Hepatocyte (in vitro differentiated cells): ENCODE measurements around the gene VAV2. TPM values are rescaled to one million over a fixed set of nuclear protein-coding genes. Genes with fewer than 3 reads are reported as not detected.

ENCODE experiments used
- DNase-seq: peaks from one replicate; pipeline ENCODE4 v3.0.0-alpha.2; 2016; ENCODE audit warnings: low spot score
- H2AFZ ChIP-seq: fragments of 200-600 bp; sonication (generic); 2 replicates; pipeline ENCODE4 v1.6.0; 2016; ENCODE audit warnings: antibody characterized with exemption, mild to moderate bottlenecking
- H3K27ac ChIP-seq: fragments of 200-600 bp; sonication (generic); 2 replicates; pipeline ENCODE4 v1.5.1; 2016; ENCODE audit warnings: mild to moderate bottlenecking
- H3K27me3 ChIP-seq: fragments of 200-600 bp; sonication (generic); 2 replicates; pipeline ENCODE4 v1.6.1; 2016
- H3K36me3 ChIP-seq: fragments of 200-600 bp; sonication (generic); replicated peaks from 2 replicates; pipeline ENCODE4 v1.5.1; 2016; ENCODE audit warnings: low read depth; ENCODE audit not compliant: insufficient read depth
- H3K4me1 ChIP-seq: fragments of 200-600 bp; sonication (generic); 2 replicates; pipeline ENCODE4 v1.5.1; 2016; ENCODE audit warnings: mild to moderate bottlenecking, moderate library complexity; ENCODE audit not compliant: insufficient read depth
- H3K4me2 ChIP-seq: fragments of 200-600 bp; sonication (generic); 2 replicates; pipeline ENCODE4 v1.6.0; 2016
- H3K4me3 ChIP-seq: fragments of 200-600 bp; sonication (generic); 2 replicates; pipeline ENCODE4 v1.5.1; 2016; ENCODE audit warnings: mild to moderate bottlenecking
- H3K79me2 ChIP-seq: fragments of 200-600 bp; sonication (generic); 2 replicates; pipeline ENCODE4 v1.6.0; 2017; ENCODE audit warnings: mild to moderate bottlenecking
- H3K9me2 ChIP-seq: fragments of 200-600 bp; sonication (generic); replicated peaks from 2 replicates; pipeline ENCODE4 v1.6.0; 2017; ENCODE audit warnings: mild to moderate bottlenecking; ENCODE audit not compliant: insufficient read depth
- H3K9me3 ChIP-seq: fragments of 200-600 bp; sonication (generic); 2 replicates; pipeline ENCODE4 v1.5.1; 2016; ENCODE audit warnings: low read depth, mild to moderate bottlenecking
- H4K20me1 ChIP-seq: fragments of 200-600 bp; sonication (generic); 2 replicates; pipeline ENCODE4 v1.6.0; 2016; ENCODE audit warnings: mild to moderate bottlenecking; ENCODE audit not compliant: insufficient read depth, poor library complexity, severe bottlenecking
- CTCF ChIP-seq: fragments of 200-600 bp; sonication (generic); IDR thresholded peaks from 2 replicates; pipeline ENCODE4 v1.5.1; 2016; ENCODE audit warnings: antibody characterized with exemption, mild to moderate bottlenecking; ENCODE audit not compliant: poor library complexity
- EZH2 ChIP-seq: fragments of 200-600 bp; sonication (generic); IDR thresholded peaks from 2 replicates; pipeline ENCODE4 v1.6.1; 2016; ENCODE audit warnings: antibody characterized with exemption, mild to moderate bottlenecking, borderline replicate concordance
- EZH2phosphoT487 ChIP-seq: fragments of 200-600 bp; sonication (generic); IDR thresholded peaks from one replicate; pipeline ENCODE4 v1.6.1; 2018; ENCODE audit warnings: antibody characterized with exemption, mild to moderate bottlenecking, low read depth, moderate library complexity; ENCODE audit not compliant: unreplicated experiment, severe bottlenecking
- WGBS: methylation state at CpG from one replicate; pipeline ENCODE4 v1.1.6; 2016; ENCODE audit warnings: low lambda C conversion rate; ENCODE audit errors: missing lambda C conversion rate; 5-methylcytosine and 5-hydroxymethylcytosine counted together
- polyA plus RNA-seq: library from polyadenylated mRNA; unstranded; fragments of >200 nt; fragmentation: Nextera tagmentation; extraction: Ambion mirVana; gene quantifications from 2 replicates; pipeline ENCODE4 v1.2.1, GENCODE V29; 2016
- total RNA-seq: library from RNA; depleted of rRNA; stranded (reverse); fragments of >200 nt; gene quantifications from 2 replicates; pipeline ENCODE4 v1.2.3, GENCODE V29; 2014

The VAV2 gene
- total RNA-seq (22.2 and 24.9 TPM in 2 replicates), polyA plus RNA-seq (27.5 and 27.7 TPM in 2 replicates)

GRCh38 chr9:133991964-133992779, at the start of gene VAV2:
VAV2 (minus strand) TSS chr9:133992324; CDS start chr9:133992278, 46 bp downstream.
- Histone ChIP-seq H3K27ac (peak within 1 kb of the TSS; percentile 98), H3K4me1 (peaks cover 16% of the 10 kb centered on the region), H3K9me3 (no peaks in the 10 kb centered on the region), H3K27me3 (no peaks in the 10 kb centered on the region), H4K20me1 (peaks cover 38% of the 10 kb centered on the region), H3K9me2 (no peaks in the 10 kb centered on the region), H3K36me3 (no peaks in the 10 kb centered on the region), H3K79me2 (peaks cover 45% of the 10 kb centered on the region), H3K4me2 (peak within 1 kb of the TSS; percentile 100), H2AFZ (peak within 1 kb of the TSS; percentile 94), H3K4me3 (peak within 1 kb of the TSS; percentile 100)
- TF ChIP-seq EZH2phosphoT487, result no peak
- no peak for TF ChIP-seq EZH2
- TF ChIP-seq CTCF, result no peak
- peak; percentile 83 for DNase-seq
- WGBS, result under 1% methylated on average over 34 of the region's 124 CpGs

- Histone ChIP-seq H2AFZ (no peak overlapping the region), H3K9me3 (no peaks in the 10 kb centered on the region), H3K4me2 (no peak overlapping the region), H3K4me1 (no peaks in the 10 kb centered on the region), H3K36me3 (no peaks in the 10 kb centered on the region), H4K20me1 (no peaks in the 10 kb centered on the region), H3K27ac (no peak overlapping the region), H3K27me3 (no peaks in the 10 kb centered on the region), H3K9me2 (no peaks in the 10 kb centered on the region), H3K4me3 (no peak overlapping the region), H3K79me2 (no peaks in the 10 kb centered on the region)
- WGBS, result 96% methylated on average over 16 of the region's 16 CpGs
- no peak for DNase-seq
- TF ChIP-seq EZH2 (no peak), EZH2phosphoT487 (no peak), CTCF (no peak)
Observed at GRCh38 chr9:134041649-134041962, 49.5 kb upstream of the VAV2 start.

- Histone ChIP-seq H3K9me3 (no peaks in the 10 kb centered on the region), H3K4me3 (no peak overlapping the region), H3K36me3 (no peaks in the 10 kb centered on the region), H2AFZ (no peak overlapping the region), H3K4me2 (no peak overlapping the region), H3K27me3 (no peaks in the 10 kb centered on the region), H3K27ac (no peak overlapping the region), H3K4me1 (no peaks in the 10 kb centered on the region), H3K79me2 (no peaks in the 10 kb centered on the region), H3K9me2 (no peaks in the 10 kb centered on the region), H4K20me1 (no peaks in the 10 kb centered on the region)
- WGBS, result 86% methylated on average over 21 of the region's 21 CpGs
- TF ChIP-seq CTCF (no peak), EZH2phosphoT487 (no peak), EZH2 (no peak)
- DNase-seq, result no peak
Observed at GRCh38 chr9:134040781-134041648, 48.9 kb upstream of the VAV2 start.
